Measurements from ENCODE around the gene BLMH.

The BLMH gene, protein sequence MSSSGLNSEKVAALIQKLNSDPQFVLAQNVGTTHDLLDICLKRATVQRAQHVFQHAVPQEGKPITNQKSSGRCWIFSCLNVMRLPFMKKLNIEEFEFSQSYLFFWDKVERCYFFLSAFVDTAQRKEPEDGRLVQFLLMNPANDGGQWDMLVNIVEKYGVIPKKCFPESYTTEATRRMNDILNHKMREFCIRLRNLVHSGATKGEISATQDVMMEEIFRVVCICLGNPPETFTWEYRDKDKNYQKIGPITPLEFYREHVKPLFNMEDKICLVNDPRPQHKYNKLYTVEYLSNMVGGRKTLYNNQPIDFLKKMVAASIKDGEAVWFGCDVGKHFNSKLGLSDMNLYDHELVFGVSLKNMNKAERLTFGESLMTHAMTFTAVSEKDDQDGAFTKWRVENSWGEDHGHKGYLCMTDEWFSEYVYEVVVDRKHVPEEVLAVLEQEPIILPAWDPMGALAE

DNA sequence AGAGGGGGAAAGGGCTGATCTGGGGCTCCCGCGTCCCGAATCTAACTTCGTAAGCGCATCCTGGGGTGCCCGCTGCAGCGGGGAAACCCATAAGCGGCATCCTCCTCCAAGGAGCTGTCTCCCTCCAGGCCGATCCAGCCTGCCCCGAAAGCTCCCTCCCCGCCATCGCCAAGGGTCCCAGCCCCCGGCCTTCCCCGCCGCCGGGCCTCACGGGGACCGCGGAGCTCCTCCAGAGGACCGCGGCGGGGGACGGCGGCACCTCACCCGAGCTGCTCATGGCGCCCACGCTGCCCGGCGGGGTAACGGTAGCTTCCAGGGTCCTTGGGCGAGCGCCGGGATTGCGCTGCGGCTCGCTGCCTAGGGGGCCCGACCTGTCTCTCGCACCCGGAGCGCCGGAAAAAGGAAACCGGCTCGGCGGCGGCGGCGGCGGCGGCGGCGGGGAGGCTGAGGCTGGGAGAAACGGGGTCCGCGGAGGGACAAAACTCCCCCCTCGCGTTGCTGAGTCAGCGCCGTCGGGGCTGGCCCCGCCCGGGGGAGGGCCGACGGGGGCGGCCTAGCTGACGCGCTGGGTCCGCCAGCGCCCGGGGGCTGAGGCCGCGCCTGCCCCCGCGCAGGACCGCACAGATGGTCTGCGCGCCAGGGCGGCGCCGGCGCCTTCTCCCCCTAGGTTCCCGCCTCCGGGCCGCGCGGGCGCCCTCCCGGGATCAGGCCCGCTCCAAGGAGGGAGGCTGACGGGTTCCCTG, at the start of gene BLMH:
BLMH (minus strand) TSS at position 402 of the 743 bp plus-strand sequence; CDS start at position 277, 125 bp downstream.
- DNase-seq (ENCODE audit: low read depth in 2 of 2), result peak; percentile 66 to 79

GRCh38 chr17:30340801-30341356, 49.1 kb upstream of the BLMH start:
- DNase-seq (ENCODE audit: low read depth in 2 of 2), result no peak

GRCh38 chr17:30339086-30339485, 47.3 kb upstream of the BLMH start:
- no peak for DNase-seq (ENCODE audit: low read depth in 2 of 2)

DNA sequence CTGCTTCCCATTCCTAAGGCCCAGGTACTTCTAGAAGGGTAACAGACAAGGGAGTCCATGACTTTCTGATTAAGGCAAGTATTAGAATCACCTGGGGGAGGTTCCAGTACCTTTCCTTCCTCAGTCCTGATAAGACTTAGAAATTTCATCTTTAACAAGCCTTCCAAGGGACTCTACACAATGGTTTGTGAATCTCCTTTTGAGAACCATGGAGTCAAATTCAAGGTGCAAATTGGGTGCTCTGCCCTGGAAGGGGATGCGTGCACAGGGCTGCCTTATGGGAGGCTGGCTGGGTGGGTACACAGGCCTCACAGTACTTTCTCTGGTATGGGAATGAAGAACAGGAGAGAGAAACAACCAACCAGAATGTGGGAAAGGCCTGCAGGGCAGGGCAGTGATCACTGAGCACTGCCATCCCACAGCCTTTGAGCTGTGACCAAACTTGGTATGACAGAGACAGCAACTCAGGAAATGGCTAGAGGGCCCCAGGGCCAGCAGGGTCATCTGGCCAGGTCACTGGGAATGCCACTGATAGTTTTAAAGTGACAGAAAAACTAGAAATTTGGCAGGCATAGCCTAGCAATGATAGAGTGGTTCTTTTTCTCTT, 45.8 kb upstream of the BLMH start:
- no peak for DNase-seq (ENCODE audit: low read depth in 2 of 2)

DNA sequence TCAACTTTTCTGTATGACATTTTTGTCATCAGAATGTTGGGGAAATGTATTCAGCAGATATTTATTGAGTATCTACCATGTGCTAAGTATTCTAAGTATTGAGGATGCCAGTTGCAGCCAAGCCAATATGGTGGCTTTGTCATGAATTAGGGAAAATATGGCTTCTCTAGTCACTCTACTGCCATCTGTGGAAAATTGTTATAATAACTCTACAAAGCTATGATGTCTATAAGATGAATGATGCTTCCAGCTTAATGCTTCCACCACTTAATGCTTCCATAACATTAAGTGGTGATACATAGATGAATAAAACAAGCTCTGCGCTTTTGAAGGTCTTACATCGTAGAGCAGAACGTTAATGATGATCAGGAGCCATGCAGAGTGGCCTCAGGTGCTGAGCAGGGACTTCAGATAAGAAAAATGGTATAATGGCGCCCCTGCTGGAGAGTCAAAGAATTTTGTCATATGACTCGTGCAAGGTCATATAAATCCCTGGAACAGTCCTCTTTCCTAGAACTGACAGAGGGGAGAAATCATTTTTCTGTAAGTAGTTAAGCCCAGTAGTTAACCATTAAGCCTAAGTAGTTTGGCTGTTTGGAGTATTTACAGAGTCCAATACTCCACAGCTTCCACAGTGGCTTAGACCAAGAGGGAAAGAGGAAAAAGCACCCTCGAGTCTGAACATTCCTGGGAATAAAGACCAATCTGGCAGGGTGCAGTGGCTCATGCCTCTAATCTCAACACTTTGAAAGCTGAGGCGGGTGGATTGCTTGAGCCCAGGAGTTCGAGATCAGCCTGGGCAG, 44.8 kb upstream of the BLMH start:
- DNase-seq (ENCODE audit: low read depth in 2 of 2), result peak in 1 of 2 experiments; percentile 53

- no peak for DNase-seq (ENCODE audit: low read depth in 2 of 2)
Observed at GRCh38 chr17:30334421-30334820, 42.7 kb upstream of the BLMH start.

- no peak for DNase-seq (ENCODE audit: low read depth in 2 of 2)
Observed at GRCh38 chr17:30333503-30334360, 42.0 kb upstream of the BLMH start, which contains the start of gene TMIGD1. Gene TMIGD1 (minus strand): TSS chr17:30334057. CDS start chr17:30332133, 1,924 bp downstream.

GRCh38 chr17:30332057-30332542, 40.4 kb upstream of the BLMH start:
- DNase-seq (ENCODE audit: low read depth in 2 of 2), result peak in 1 of 2 experiments; percentile 26

GRCh38 chr17:30326809-30327208, 35.1 kb upstream of the BLMH start:
- no peak for DNase-seq (ENCODE audit: low read depth in 2 of 2)

GRCh38 chr17:30324723-30325122, 33.0 kb upstream of the BLMH start:
- no peak for DNase-seq (ENCODE audit: low read depth in 2 of 2)

- peak in 1 of 2 experiments; percentile 22 for DNase-seq (ENCODE audit: low read depth in 2 of 2)
Observed at GRCh38 chr17:30323895-30324319, 32.2 kb upstream of the BLMH start.

DNA sequence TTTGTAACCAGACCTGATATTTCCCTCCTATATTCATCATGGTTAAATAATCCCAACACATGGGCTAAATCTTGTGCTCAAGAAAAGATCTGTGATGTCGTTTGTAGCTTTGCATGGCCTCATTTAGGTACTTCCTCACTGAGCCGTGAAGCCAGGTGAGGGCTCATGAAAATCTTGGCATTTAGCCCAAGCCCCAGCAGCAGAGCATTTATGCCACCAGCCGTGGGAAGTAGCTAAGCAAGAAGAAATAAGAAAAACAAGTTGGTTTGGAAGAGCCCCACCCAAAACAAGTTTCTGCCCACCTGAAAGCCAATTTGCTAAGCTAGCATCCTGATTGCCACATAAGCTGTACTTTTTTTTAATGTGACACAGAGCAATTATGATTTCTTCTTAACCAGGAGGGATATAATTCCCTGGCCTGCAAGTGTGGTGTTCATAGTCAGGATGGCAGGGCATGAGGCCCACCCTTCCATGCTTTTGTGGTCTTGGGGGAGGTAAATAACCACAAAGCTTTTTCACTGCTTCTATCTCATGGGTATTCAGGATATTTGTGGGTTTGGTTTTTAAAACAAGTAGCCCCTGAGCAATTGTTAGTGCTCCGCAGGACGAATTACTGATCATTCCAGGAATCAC, 31.6 kb upstream of the BLMH start:
- no peak for DNase-seq (ENCODE audit: low read depth in 2 of 2)

- no peak for DNase-seq (ENCODE audit: low read depth in 2 of 2)
Observed at GRCh38 chr17:30321314-30321713, 29.6 kb upstream of the BLMH start.

DNA sequence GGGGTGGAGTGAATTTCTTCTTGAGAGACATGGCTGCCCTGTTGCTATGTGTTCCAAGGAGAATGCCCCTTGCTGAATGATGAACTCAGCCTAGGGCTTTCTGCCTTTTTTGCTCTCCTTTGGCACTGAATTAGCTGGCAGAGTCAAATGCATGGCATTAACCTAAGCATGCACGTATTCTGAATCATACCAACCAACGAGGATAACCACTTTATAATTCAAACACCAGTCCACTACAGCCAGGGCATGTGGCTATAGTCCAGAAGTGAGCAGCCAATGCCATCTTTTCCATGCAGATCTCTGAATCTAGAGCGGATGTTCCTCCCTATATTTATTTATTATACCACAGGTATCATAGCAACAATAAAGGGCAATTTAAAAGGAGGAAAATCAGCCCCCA, 26.4 kb upstream of the BLMH start:
- no peak for DNase-seq (ENCODE audit: low read depth in 2 of 2)

- DNase-seq (ENCODE audit: low read depth in 2 of 2), result no peak
Observed at GRCh38 chr17:30316736-30317135, 25.0 kb upstream of the BLMH start.

- no peak for DNase-seq (ENCODE audit: low read depth in 2 of 2)
Observed at GRCh38 chr17:30315106-30315505, 23.4 kb upstream of the BLMH start.

DNA sequence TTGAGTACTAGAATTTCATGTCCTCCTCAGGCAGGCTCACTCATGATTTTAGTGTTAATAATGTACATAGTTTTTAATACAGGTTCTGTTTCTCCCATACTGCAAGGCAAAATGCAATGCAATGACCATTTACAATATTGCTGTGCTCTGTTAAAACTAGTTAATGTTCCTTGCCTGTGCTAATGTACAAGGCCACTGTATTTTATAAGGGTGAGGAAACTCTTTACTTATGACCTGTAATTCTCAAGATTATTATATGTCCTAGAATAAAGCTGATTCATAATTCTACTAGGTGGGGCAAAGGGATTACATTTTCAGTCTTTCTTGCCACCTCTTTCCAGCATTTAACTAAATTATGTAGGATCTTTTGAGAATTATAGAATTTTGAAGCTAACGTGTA, 22.7 kb upstream of the BLMH start:
- DNase-seq (ENCODE audit: low read depth in 2 of 2), result no peak

- DNase-seq (ENCODE audit: low read depth in 2 of 2), result no peak
Observed at GRCh38 chr17:30312226-30312625, 20.5 kb upstream of the BLMH start.

DNA sequence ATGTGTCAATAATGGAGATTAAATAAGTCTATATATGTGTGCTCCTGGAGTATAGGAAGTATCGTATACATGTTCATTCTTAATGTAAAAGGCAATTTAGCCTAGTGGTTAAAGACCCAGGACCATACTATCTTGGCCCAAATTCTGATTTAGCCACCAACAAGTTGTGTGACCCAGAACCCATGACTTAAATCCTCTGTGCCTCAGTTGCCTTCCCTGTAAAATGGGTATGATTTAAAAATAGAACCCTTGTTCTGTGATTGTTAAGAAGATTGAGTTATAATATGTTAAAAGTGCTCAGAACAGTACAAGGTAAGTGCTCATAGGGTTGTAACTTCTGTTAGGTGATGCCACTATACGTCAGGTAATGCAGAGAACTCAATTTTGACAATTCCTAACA, 18.8 kb upstream of the BLMH start:
- DNase-seq (ENCODE audit: low read depth in 2 of 2), result no peak

- no peak for DNase-seq (ENCODE audit: low read depth in 2 of 2)
Observed at GRCh38 chr17:30309591-30309990, 17.8 kb upstream of the BLMH start.

Data from stimulated activated CD4-positive, alpha-beta T cell treated with anti-CD3 and anti-CD28 coated beads, Interleukin-12 subunit alpha, Interleukin-12 subunit beta, amount 100 ng/mL, for 24 hours (primary cell).